Middle frontal gyrus (tissue), 1 donor: Measurements from ENCODE around the gene WDR5.
"Not testable (repeated sequence)": the region's sequence is repeated elsewhere in the genome, so short reads cannot be mapped to it uniquely, and the experiment has no call there.

Source experiments
- DNase-seq: peaks from one replicate; pipeline ENCODE4 v3.0.0-alpha.2; 2015; ENCODE audit warnings: low spot score; ENCODE audit errors: extremely low spot score

WDR5 gene

GRCh38 chr9:134135343-134136117 is at the start of gene WDR5:
Gene WDR5 (plus strand): TSS chr9:134136082. CDS start chr9:134139878, 3,796 bp downstream.
- DNase-seq = peak; percentile 80

GRCh38 chr9:134088063-134088725 is 47.7 kb upstream of the WDR5 start:
- no peak for DNase-seq

GRCh38 chr9:134089972-134090371 is 45.9 kb upstream of the WDR5 start:
- no peak for DNase-seq

GRCh38 chr9:134099123-134099761 is 36.6 kb upstream of the WDR5 start:
- no peak for DNase-seq

GRCh38 chr9:134100040-134100439 is 35.8 kb upstream of the WDR5 start:
- no peak for DNase-seq

GRCh38 chr9:134101133-134101532 is 34.7 kb upstream of the WDR5 start:
- DNase-seq = not testable (repeated sequence)

- DNase-seq = no peak
Measured at GRCh38 chr9:134101623-134102149, 34.2 kb upstream of the WDR5 start.

- no peak for DNase-seq
Measured at GRCh38 chr9:134103391-134103998, 32.4 kb upstream of the WDR5 start.

GRCh38 chr9:134111064-134111463 is 24.8 kb upstream of the WDR5 start:
- no peak for DNase-seq

- no peak for DNase-seq
Measured at GRCh38 chr9:134112561-134112960, 23.3 kb upstream of the WDR5 start.

GRCh38 chr9:134118972-134119371 is 16.9 kb upstream of the WDR5 start:
- not testable (repeated sequence) for DNase-seq

GRCh38 chr9:134123764-134124128 is 12.1 kb upstream of the WDR5 start:
- DNase-seq = no peak

GRCh38 chr9:134125413-134126095 is 10.3 kb upstream of the WDR5 start:
- DNase-seq = no peak

- no peak for DNase-seq
Measured at GRCh38 chr9:134126373-134126772, 9.5 kb upstream of the WDR5 start.

- no peak for DNase-seq
Measured at GRCh38 chr9:134127065-134127580, 8.8 kb upstream of the WDR5 start.

GRCh38 chr9:134127616-134128015 is 8.3 kb upstream of the WDR5 start:
- no peak for DNase-seq

GRCh38 chr9:134128727-134129679 is 6.9 kb upstream of the WDR5 start:
- no peak for DNase-seq

GRCh38 chr9:134130503-134131375 is 5.1 kb upstream of the WDR5 start:
- no peak for DNase-seq
